T47D (cell line): ENCODE data around the gene TMBIM6.

ENCODE experiments used
- DNase-seq, 2 experiments: peaks; one replicate each; pipeline versions ENCODE4 v3.0.0 to v3.0.0-alpha.2; 2011 to 2012; ENCODE audit warnings: low read depth in 1 of 2, low spot score in 1 of 2
- JUND ChIP-seq: IDR thresholded peaks from 2 replicates; pipeline ENCODE4 v1.6.1; 2012; ENCODE audit warnings: low read depth
- in situ Hi-C: cut with HindIII; loops from 2 replicates; pipeline ENCODE4 v1.10.0; 2016; ENCODE audit warnings: low sequenced_read_pairs, low pct_unique_long_range_greater_than_20kb

TMBIM6 gene

DNA sequence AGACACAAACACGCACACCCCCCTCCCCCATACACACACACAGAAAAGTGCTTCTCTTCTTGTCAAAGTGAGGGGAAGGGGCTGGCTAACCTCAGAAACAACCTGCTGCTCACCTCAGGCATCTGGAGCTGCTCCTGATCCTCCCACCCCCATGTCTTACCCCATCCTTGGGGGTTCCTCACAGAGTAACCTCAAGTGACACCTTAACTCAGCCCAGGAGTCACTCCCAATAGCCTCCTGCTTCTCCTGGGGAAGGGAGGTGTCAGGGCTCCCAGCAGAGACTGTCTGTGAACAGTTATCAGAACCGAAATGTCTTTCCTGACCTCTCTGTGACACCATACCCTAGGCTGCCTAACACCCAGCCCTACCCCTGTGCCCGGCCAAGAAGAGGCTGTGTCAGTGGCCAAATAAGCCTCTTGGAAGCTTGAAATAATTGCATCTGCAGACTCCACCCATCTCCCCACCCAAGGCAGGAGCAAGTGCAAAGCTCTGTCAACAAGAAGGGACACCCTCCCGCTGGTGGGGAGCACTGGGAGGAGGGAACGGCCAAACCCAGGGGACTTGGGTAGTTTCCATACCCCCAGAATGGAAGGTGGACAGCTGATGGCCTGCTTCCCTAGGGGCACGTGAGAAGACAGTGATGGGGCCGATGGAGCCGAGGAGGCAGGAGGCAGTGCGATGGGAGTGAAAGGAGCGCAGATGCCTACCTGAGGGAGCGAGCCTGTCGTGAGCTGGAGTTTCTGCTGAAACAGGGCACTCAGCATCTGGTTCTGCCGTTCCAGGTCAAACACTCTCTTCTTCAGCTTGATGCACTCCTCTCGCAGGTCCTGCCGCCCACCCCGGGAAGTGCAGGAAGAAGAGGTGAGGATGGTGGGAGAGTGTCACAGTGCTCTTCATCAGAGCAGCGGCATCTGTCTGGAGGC, 60.0 kb downstream of the TMBIM6 start:
- in situ Hi-C loops: no loop called here
- no peak for TF ChIP-seq JUND
- DNase-seq: no peak

DNA sequence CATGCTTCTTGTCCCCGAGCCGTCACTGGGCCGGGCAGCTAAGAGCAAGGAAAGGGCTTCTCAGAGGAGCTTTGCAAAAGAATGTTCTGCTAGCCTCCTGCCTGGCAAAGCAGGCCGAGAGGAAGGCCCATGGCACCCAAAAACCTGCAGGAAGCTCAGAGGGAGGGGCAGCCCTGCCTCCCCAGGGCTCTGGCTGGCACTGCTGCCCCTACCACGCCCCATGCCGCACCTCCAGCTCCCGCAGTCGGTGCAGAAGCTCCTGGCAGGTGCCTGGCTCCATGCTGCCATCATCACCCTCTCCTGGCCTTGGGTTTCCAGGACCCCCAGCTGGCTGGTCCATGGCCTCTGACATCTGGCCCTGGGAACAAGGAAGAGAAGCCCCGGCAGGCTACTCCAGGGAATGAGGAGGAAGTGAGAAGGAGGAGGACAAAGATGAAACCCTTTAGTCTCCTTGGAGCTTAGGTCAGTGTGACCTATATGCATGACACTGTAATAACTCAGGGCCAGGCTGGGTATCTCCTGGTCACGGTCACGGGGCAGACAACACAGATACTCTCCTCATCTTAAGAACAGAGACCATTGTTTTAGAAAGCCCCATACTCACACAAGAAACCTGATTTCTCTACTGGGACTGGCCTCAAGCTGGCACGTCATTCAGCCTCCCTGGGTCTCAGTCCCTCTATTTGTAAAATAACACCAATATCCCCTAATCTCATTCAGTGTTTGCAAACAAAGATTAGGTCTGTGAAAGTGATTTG, 62.5 kb downstream of the TMBIM6 start:
- in situ Hi-C loops: no loop called here
- no peak for TF ChIP-seq JUND
- no peak for DNase-seq

DNA sequence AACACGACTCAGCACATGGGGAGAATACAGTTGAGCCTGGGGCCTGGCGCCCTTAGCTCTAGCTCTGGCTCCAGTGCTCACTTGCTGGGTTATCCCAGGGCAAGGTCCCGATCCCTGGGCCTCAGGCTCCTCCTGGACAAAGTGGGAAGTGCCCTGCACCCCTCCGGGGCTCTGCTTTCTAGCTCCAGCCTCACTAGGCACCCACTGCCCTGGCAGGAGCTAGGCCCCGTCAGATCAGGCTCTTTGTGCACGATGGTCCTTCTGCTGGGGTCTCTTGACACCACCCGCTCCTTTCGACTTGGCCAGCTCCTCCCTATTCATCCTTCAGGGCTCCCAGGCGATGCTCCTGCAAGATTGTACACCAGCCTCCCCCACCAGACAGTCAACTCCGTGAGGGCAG, 63.5 kb downstream of the TMBIM6 start:
- no peak for TF ChIP-seq JUND
- in situ Hi-C loops: no loop called here
- DNase-seq: no peak

DNA sequence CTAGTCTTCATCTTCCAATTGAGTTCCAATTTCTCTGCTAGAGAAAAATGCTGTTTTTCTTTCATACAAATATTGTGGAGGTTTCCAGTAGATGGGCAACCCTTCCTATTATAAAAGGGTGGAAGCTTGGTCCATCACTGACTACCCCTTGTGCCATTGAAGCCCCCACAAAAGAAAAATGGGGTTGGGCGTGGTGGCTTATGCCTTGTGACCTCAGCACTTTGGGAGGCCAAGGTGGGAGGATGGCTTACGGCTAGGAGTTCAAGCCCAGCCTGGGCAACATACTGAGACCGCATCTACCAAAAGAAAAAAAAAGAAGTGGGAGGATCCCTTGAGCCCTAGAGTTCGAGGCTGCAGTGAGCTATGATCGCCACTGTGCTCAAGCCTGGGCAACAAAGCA, 64.1 kb downstream of the TMBIM6 start:
- no peak for TF ChIP-seq JUND
- in situ Hi-C loops: no loop called here
- DNase-seq: no peak

DNA sequence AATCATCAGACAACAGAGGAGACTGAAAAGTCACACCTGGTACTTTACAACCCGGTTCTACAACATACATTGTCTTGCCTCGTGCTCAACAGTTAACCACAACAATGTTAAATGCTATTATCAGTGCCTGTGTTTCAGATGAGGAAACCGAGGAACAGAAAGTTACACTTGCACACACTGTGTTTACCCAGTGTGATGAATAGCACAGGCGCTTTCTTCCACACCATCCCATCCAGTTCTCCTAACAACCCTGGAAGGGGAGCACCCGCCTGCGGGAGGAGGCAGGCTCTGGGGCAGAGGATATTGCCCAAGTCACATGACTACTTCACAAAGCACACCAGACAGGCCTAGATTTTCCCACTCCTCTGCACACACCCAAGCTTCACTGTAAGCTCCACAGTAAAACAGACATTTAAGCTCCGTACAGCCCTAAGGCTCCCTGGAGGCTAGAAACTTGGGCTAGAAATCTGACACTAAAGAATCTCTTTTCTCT, 65.0 kb downstream of the TMBIM6 start:
- no peak for DNase-seq
- TF ChIP-seq JUND: no peak
- in situ Hi-C loops: no loop called here

DNA sequence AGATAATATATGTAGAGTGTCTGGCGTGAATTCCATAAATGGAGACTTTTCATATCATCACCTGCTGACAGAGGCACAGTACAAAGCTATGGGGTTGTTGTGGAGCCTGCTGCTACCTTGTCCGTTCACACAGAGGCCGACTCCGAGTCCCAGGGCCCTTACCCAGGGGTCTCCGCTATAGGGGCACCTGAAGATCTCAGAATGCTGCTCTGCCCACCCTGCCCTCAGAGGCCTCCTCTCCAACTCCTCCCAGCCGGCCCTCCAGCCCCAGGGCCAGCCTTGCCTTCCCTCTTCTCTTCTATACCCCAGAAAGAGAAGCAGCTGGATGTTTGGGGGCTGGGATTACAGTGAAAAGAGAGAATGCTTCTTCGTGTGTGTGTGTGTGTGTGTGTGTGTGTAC, 65.5 kb downstream of the TMBIM6 start:
- no peak for TF ChIP-seq JUND
- in situ Hi-C loops: no loop called here
- no peak for DNase-seq

DNA sequence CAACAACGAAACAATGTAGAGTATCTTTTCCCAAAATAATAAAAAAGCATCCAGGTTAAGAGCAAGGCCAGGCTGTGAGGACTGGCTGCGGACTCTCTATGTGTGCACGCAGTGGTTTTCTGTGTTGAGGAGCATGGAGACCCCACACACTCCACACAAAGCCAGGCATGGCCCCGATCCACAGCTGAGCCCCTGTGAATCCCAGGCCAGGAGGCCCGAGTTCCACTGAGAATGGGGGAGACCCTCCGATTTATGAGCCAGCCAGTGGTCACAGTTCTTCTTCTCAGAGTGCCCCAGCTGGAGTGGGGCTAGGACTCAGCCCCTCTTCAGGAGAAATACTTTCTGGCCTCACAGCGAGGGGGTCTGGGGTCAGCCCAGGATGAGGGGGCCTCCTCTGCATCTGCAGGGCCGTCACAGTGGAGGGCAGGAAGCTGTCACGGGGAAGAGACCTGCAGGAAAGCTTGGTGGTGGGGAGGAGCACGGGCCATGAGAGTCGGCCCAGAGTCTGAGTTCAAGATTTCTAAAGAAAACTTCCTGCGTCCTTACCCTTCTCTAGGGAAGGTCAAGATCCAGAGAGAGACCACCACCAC, 66.7 kb downstream of the TMBIM6 start:
- no peak for DNase-seq
- in situ Hi-C loops: no loop called here
- TF ChIP-seq JUND: no peak

DNA sequence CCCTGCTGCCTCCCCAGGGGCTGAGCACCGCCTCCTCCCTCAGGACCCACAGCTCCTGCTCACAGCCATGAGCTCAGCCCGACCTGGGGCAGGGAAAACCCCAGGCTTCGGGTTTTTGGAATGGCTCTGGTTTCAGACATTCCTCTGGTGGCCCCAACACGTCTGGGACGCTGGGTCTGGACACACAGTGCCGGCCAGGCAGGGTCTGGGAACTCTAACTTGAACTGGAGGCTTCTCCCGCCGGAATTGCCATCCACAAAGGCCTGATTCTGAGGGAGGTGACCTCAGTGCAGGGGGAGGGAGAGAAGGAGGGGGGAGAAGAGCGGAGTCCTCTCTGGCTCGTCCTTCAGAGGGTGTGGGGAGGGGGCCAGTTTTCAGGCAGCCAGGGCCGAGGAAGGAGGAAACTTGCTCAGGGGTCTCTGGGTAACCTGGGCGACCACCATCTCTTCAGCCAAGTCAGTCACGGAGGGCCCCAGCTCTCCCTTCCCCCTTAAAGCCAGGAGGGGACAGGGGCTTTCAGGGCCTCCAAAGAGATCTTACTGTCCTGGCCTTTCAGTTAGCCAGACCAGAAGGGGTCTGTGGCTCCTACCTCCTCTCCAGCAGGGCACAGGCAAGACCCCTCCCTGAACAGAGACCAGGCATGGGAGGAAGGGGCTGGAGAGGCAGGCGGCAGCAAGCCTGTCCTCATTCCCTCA, 67.5 kb downstream of the TMBIM6 start:
- no peak for TF ChIP-seq JUND
- DNase-seq: no peak
- in situ Hi-C loops: no loop called here

DNA sequence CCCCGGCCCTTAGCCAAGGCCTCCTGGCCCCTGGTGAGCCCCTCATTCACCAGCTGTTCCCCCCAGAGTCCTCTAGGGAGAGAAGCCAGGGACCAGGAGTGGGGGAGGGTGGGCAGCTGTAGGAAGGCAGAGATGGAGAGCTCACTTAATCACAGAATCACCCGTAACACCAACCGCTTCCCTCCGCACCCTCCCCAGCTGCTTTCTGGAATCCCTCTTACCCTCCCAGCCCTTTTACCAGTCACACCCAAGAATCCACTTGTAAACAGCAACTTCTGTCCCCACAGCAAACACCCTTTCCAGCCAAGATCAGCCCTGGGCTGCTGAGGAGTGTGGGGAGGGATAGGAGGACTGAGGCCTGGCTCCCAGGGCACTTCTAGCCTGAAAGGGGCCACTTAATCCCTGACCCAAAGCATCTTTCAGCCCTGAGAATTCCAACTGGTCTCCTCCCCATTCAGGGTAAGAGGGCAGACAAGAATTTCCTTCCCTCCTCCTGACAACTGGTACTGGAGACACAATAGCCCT, 68.1 kb downstream of the TMBIM6 start:
- TF ChIP-seq JUND: no peak
- in situ Hi-C loops: no loop called here
- no peak for DNase-seq

DNA sequence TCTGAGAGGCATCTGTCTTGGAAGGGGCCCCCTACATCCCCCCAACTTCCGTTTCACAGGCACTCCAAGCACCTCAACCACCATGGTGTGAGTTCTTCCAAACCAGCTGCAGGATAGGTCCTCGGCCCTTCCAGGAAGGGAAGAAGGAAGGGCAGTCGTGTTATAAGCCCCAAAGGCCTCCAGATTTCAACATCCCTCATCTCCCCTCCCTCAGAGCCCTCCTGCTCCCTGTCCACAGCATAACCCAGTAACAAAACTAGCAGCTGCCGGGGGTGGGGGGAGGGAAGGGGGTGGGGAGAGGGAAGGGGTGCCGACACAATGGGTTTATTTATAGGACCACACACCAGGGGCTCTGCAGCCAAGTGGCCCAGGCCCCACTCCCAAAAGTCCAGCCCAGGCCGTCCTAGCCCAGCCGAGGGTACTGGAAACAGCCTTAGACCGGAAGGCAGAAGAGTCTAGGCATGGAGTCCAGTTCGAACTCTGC, 68.6 kb downstream of the TMBIM6 start:
- TF ChIP-seq JUND: no peak
- DNase-seq: no peak
- in situ Hi-C loops: no loop called here

DNA sequence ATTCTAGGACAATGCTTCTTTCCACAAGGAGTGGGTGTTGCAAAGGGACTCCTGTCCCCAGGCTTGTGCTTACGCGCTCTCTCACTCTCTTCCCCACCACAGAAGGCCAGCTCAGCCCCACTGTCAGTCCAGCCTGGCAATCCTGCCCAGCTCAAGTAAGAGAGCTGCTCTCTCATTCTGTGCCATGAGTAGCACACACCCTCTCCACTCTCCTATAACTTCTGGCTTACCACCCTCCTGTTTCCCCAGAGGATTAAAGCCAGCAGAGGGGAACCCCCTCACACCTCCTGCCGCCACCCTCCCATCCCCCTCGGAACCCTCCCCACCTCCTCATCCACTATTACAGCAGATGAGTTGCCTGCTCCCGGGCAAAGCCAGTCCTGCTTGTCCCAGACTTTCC, 69.8 kb downstream of the TMBIM6 start:
- in situ Hi-C loops: no loop called here
- DNase-seq: no peak
- TF ChIP-seq JUND: no peak

DNA sequence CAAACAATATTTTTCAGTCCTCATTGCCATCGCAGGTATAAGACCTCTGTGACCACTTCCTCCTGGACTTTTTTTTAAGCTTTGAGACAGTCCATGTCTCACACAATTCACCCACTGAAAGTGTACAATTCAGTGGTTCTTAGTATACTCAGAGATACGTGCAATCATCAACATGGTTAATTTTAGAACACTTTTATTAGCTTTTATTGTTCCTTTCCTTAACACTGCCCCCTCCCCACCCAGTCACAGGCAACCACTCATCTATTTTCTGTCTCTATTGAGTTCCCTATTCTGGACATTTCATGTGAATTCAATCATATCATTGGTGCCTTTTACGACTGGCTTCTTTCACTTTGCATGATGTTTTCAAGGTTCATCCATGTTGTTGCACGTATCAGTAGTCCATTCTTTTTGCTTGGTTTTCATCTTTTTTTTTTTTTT, 70.6 kb downstream of the TMBIM6 start:
- no peak for TF ChIP-seq JUND
- no peak for DNase-seq
- in situ Hi-C loops: no loop called here
